HS-27A (cell line): ENCODE measurements around the gene BACE2.

Experiments
- DNase-seq: peaks from one replicate; pipeline ENCODE4 v3.0.0-alpha.2; 2012; ENCODE audit warnings: low read depth, missing footprints

BACE2 gene

GRCh38 chr21:41321908-41322495 lies 154.0 kb downstream of the BACE2 start:
- no peak for DNase-seq

- DNase-seq = no peak
Measured at GRCh38 chr21:41322496-41323382, 154.8 kb downstream of the BACE2 start.

GRCh38 chr21:41325138-41325912 lies 157.4 kb downstream of the BACE2 start:
- no peak for DNase-seq

GRCh38 chr21:41326414-41327080 lies 158.6 kb downstream of the BACE2 start:
- no peak for DNase-seq

GRCh38 chr21:41327753-41328152 lies 159.8 kb downstream of the BACE2 start:
- no peak for DNase-seq

- no peak for DNase-seq
Measured at GRCh38 chr21:41328660-41329607, 161.0 kb downstream of the BACE2 start.
